Measurements from ENCODE around the gene KRTAP10-10.
"Not testable (repeated sequence)": the region's sequence is repeated elsewhere in the genome, so short reads cannot be mapped to it uniquely, and the experiment has no call there.

The KRTAP10-10 gene

GRCh38 chr21:44637018-44637850 lies at the start of gene KRTAP10-10:
TSS of gene KRTAP10-10 (plus strand) at chr21:44637356. CDS start at chr21:44637418, 62 bp downstream.
- Mint-ChIP-seq H3K4me1 (no peaks in the 10 kb centered on the region), H3K27ac (no peak within 1 kb of the TSS), H3K36me3 (peaks cover 3% of the 10 kb centered on the region), H3K9me3 (peaks cover 28% of the 10 kb centered on the region), H3K4me3 (no peak within 1 kb of the TSS), H3K27me3 (peaks cover 44% of the 10 kb centered on the region)
- CTCF ChIA-PET, result no interaction called here
- DNase-seq, result no peak

GRCh38 chr21:44589094-44589493 lies 48.1 kb upstream of the KRTAP10-10 start:
- no peak for DNase-seq
- H3K36me3 Mint-ChIP-seq, result peaks cover 3% of the 10 kb centered on the region
- no peaks in the 10 kb centered on the region for H3K9me3 Mint-ChIP-seq
- H3K27me3 Mint-ChIP-seq, result peaks cover 52% of the 10 kb centered on the region
- H3K27ac Mint-ChIP-seq, result no peak overlapping the region
- CTCF ChIA-PET, result no interaction called here
- H3K4me1 Mint-ChIP-seq, result peaks cover 4% of the 10 kb centered on the region
- no peak overlapping the region for H3K4me3 Mint-ChIP-seq

DNA sequence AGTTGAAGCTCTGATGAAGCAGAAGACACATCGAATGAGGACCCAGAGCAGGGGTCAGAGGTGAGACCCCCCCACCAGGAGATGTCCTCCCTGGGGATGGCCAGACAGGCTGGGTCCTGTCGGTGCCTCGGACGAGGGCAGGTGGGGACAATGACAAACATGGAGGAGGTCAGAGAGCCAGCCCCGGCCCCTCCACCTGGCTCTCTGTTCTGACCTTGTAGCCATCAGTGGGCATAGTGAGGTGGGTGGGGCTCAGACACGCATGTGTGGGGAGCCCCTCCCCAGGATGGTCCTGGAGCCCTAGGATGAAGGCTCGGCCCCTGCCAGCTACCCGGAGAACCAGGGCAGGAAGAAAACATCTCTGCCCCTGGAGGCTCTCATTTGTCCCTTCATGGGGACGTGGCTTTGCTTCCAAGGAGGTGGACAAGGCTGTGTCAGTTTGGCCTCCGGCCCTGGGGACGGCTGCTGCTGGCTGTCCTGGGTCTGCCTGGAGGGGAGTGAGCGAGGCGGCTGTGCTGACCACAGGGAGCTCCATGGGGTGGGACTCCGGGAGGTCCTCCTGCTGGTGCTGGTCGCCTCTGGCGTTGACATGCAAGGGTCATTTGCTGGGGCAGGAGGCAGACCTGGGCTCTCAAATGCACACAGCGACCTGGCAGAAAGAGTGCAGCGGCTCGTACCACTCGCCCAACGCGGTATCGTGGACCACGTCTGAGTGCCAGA lies 47.4 kb upstream of the KRTAP10-10 start:
- CTCF ChIA-PET, result no interaction called here
- no peak overlapping the region for H3K27ac Mint-ChIP-seq
- H3K36me3 Mint-ChIP-seq, result peaks cover 3% of the 10 kb centered on the region
- H3K4me1 Mint-ChIP-seq, result no peaks in the 10 kb centered on the region
- peaks cover 52% of the 10 kb centered on the region for H3K27me3 Mint-ChIP-seq
- DNase-seq, result no peak
- H3K9me3 Mint-ChIP-seq, result no peaks in the 10 kb centered on the region
- no peak overlapping the region for H3K4me3 Mint-ChIP-seq

DNA sequence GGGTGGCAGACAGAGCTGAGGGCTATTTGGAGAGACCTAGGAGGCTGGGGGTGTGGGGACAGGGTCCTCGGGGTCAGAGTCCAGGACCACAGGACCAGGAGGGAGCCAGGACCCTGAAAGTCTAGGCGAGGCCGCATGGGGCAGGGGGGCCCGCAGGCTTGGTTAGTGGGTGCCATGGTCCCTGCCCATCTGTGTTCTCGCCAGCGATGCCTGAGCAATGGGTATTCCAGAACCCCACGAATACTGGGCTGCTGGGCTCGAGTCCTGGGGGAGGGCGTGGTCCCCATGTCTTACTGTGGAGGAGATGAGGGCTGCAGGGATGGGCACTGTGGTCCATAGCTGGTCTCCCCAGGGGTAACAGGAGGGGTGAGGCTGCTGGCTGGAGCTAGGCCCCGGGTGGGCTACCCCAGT lies 46.8 kb upstream of the KRTAP10-10 start:
- no peak for DNase-seq
- Mint-ChIP-seq H3K4me1 (no peaks in the 10 kb centered on the region), H3K27me3 (peaks cover 48% of the 10 kb centered on the region), H3K27ac (no peak overlapping the region), H3K9me3 (no peaks in the 10 kb centered on the region), H3K4me3 (no peak overlapping the region), H3K36me3 (peaks cover 3% of the 10 kb centered on the region)
- CTCF ChIA-PET, result no interaction called here

DNA sequence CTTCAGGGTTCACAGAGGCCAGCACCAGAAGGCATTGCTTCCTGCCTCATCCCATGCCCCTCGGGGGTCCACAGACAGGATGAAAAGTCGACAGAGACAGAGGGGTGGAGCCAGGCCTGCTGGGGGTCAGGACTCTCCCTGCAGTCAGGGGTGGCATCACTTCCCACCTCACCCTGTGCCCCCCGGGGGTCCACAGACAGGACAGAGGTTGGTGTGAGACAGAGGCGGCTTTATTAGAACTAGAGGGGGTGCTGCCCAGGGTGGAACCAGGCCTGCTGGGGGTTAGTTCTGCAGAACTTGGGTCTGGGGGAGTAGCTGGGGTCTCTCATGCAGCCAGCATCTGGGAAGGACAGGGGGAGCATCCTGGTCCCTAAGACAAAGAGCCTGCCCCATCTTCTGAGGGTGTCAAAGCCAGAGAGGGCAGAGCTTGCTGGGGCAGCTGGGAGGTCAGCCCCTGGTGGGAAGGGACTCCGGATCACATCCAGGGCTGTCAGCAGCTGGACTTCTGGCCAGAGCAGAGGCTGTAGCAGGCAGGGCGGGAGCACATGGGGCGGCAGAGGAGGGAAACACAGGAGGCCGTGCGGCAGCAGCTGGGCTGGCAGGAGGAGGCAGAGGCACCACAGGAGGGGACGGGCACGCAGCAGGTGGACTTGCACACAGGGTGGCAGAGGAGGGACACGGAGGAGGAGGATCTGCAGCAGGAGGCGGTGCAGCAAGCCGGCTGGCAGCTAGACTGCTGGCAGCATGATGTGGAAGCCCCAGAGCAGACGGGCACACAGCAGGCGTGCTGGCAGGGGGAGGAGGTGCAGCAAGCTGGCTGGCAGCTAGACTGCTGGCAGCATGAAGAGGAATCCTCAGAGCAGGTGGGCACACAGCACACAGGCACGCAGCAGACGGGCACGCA lies 46.0 kb upstream of the KRTAP10-10 start:
- H3K4me1 Mint-ChIP-seq, H3K36me3 Mint-ChIP-seq, CTCF ChIA-PET, DNase-seq, H3K27ac Mint-ChIP-seq, H3K9me3 Mint-ChIP-seq, H3K4me3 Mint-ChIP-seq: not testable (repeated sequence)
- peaks cover 42% of the 10 kb centered on the region for H3K27me3 Mint-ChIP-seq

- H3K4me3 Mint-ChIP-seq, CTCF ChIA-PET, H3K4me1 Mint-ChIP-seq, H3K36me3 Mint-ChIP-seq, H3K27ac Mint-ChIP-seq, DNase-seq, H3K9me3 Mint-ChIP-seq: not testable (repeated sequence)
- peaks cover 38% of the 10 kb centered on the region for H3K27me3 Mint-ChIP-seq
These were observed 45.4 kb upstream of the KRTAP10-10 start for GRCh38 chr21:44591801-44592130.

GRCh38 chr21:44592446-44593311 lies 44.5 kb upstream of the KRTAP10-10 start, which contains the start of gene KRTAP10-6:
TSS of gene KRTAP10-6 (minus strand) at chr21:44592505. CDS start at chr21:44592484, 21 bp downstream.
- no peak for DNase-seq
- CTCF ChIA-PET, result no interaction called here
- Mint-ChIP-seq H3K4me3 (no peak within 1 kb of the TSS), H3K27ac (no peak within 1 kb of the TSS), H3K36me3 (no peaks in the 10 kb centered on the region), H3K27me3 (peaks cover 34% of the 10 kb centered on the region), H3K9me3 (no peaks in the 10 kb centered on the region), H3K4me1 (no peaks in the 10 kb centered on the region)

DNA sequence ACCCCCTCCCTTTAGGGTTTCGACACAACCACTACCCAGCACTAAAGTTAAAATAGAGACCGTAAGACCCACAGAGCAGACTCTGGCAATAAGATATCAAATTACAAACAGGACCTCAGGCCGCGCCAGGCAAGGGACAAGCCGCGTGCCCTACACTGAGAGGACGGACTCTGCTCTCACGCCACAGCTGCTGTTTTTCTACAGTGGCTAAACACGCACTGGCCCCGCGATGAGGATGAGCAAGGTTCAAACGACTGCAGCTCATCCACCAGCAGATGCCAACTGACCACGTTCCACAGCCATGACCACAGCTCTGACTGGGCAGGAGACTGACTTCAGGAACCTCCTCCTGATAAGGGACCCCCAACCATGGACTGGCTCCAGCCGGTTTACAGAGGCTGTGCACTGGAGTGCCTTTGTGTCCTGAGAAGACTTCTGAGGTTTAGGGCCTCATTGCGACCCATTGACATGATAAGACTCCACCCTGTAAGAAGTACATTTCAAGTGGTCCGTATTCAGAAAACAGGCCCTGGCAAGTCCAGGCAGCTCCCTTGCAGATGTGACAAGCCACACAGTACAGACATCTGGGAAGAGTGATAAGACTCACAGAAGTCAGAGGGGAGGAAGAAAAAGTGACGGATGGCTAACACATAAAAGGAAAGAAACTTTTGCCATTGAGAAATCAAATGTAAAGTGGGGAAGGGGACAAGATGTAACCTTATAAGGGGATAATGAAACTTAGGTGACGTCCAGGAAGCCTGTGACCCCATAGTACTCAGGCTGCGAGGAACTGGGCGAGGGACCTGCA lies 43.4 kb upstream of the KRTAP10-10 start:
- no peak overlapping the region for H3K27ac Mint-ChIP-seq
- H3K36me3 Mint-ChIP-seq, result no peaks in the 10 kb centered on the region
- CTCF ChIA-PET, result no interaction called here
- no peak overlapping the region for H3K4me3 Mint-ChIP-seq
- no peak for DNase-seq
- H3K4me1 Mint-ChIP-seq, result no peaks in the 10 kb centered on the region
- peaks cover 38% of the 10 kb centered on the region for H3K27me3 Mint-ChIP-seq
- no peaks in the 10 kb centered on the region for H3K9me3 Mint-ChIP-seq

GRCh38 chr21:44594406-44594916 lies 42.7 kb upstream of the KRTAP10-10 start:
- no peaks in the 10 kb centered on the region for H3K36me3 Mint-ChIP-seq
- no peak overlapping the region for H3K4me3 Mint-ChIP-seq
- H3K27me3 Mint-ChIP-seq, result peaks cover 36% of the 10 kb centered on the region
- no peaks in the 10 kb centered on the region for H3K4me1 Mint-ChIP-seq
- no peak for DNase-seq
- no peaks in the 10 kb centered on the region for H3K9me3 Mint-ChIP-seq
- CTCF ChIA-PET, result no interaction called here
- H3K27ac Mint-ChIP-seq, result peak overlapping the region; percentile 37

GRCh38 chr21:44595524-44595923 lies 41.6 kb upstream of the KRTAP10-10 start:
- no peaks in the 10 kb centered on the region for H3K9me3 Mint-ChIP-seq
- H3K36me3 Mint-ChIP-seq, result no peaks in the 10 kb centered on the region
- H3K27me3 Mint-ChIP-seq, result peaks cover 33% of the 10 kb centered on the region
- no peak overlapping the region for H3K27ac Mint-ChIP-seq
- no peaks in the 10 kb centered on the region for H3K4me1 Mint-ChIP-seq
- no peak overlapping the region for H3K4me3 Mint-ChIP-seq
- DNase-seq, result no peak
- CTCF ChIA-PET, result no interaction called here

- H3K27me3 Mint-ChIP-seq, result peaks cover 31% of the 10 kb centered on the region
- no peak overlapping the region for H3K4me3 Mint-ChIP-seq
- DNase-seq, result no peak
- H3K36me3 Mint-ChIP-seq, result no peaks in the 10 kb centered on the region
- no peaks in the 10 kb centered on the region for H3K9me3 Mint-ChIP-seq
- CTCF ChIA-PET, result interaction anchor here (1.1 kb wide), 1 partner anchor 11 kb away, joined by 3 read pairs; no protein-coding TSS in a partner anchor
- no peaks in the 10 kb centered on the region for H3K4me1 Mint-ChIP-seq
- no peak overlapping the region for H3K27ac Mint-ChIP-seq
These were observed 41.0 kb upstream of the KRTAP10-10 start for GRCh38 chr21:44596068-44596725.

DNA sequence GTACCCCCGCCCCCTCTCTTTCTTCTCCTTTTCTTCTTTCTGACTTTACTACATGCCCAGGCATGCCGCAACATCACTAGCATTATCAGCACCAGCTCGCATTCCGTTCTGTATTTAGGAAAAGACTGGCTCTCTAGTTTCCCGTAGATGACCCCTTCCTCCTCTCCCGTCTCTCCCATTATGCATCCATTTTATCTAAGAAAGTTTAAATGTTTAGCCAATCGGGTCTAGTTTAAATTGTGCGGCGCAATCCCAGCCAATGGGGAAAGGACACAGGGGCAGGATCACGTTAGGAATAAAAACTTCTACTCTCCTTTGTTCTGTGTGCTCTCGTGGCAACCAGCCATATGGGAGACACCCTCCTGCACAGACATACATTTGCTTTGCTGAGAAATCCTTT lies 39.1 kb upstream of the KRTAP10-10 start:
- peaks cover 31% of the 10 kb centered on the region for H3K27me3 Mint-ChIP-seq
- H3K4me1 Mint-ChIP-seq, result no peaks in the 10 kb centered on the region
- no peak overlapping the region for H3K27ac Mint-ChIP-seq
- H3K36me3 Mint-ChIP-seq, result no peaks in the 10 kb centered on the region
- no peaks in the 10 kb centered on the region for H3K9me3 Mint-ChIP-seq
- no peak for DNase-seq
- H3K4me3 Mint-ChIP-seq, result no peak overlapping the region
- CTCF ChIA-PET, result no interaction called here
